ENCODE data around the gene SLX1B.
"Not testable (repeated sequence)": the region's sequence is repeated elsewhere in the genome, so short reads cannot be mapped to it uniquely, and the experiment has no call there.

SLX1B gene

DNA sequence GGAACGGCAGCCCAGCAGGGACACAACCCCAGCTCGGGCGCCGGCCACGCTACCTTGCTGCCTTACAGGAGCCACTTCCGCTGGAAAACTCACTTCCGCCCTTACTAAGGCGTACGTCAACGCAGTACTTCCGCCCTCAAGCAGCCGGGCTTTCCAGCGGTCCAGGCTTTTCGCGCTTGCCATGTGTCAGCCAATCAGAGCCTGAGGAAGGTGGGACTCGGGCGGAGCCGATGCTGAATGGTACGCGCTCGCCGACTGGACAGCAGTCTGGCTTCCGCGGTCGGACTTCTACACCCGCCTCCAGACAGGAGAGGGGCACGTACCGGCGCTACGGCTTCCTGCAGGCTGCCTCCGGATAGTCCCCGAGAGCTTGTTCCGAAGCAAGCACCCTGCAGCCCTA lies at the start of gene SLX1B, which contains the start of gene BOLA2:
Gene SLX1B, plus strand, starts transcription at position 265 of the 400 bp plus-strand sequence.
Gene BOLA2, minus strand, starts transcription at position 83 of the 400 bp plus-strand sequence. CDS start 98 bp downstream, outside the sequence.
- not testable (repeated sequence) for H3K36me3 ChIP-seq (ENCODE audit: insufficient read depth); H3K79me2 ChIP-seq (ENCODE audit: insufficient read depth, low read depth); H3K27ac ChIP-seq; H3K4me2 ChIP-seq; H2AFZ ChIP-seq (ENCODE audit: low read depth); H3K4me3 ChIP-seq (IDR thresholded peaks at IDR 0.05; ENCODE audit: insufficient read depth, low read depth, low read length); H3K4me1 ChIP-seq (ENCODE audit: low read depth, poor library complexity, severe bottlenecking); H3K27me3 ChIP-seq (ENCODE audit: insufficient read depth, low read depth); H4K20me1 ChIP-seq (ENCODE audit: insufficient read depth); H3K9ac ChIP-seq

DNA sequence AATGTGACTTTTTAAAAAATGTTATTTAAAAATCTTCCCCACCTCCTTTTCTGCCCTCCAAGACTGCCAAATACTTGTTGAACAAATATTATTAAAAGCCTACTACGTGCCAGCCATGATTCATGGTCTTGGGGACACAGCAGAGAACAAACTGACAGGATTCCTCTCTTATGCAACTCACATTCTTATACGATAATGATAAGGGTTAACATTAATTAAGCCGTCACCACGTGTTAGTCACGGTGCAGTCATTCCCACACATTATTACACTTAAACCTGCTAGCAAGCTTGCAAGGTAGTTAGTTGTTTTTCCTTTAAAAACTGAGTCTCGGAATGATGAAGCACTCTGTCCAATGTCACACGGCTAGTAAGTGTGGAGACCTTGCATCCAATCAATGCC lies 49.1 kb upstream of the SLX1B start:
- not testable (repeated sequence) for H3K79me2 ChIP-seq (ENCODE audit: insufficient read depth, low read depth); H3K36me3 ChIP-seq (ENCODE audit: insufficient read depth); H2AFZ ChIP-seq (ENCODE audit: low read depth); H4K20me1 ChIP-seq (ENCODE audit: insufficient read depth); H3K4me3 ChIP-seq (IDR thresholded peaks at IDR 0.05; ENCODE audit: insufficient read depth, low read depth, low read length); H3K27ac ChIP-seq; H3K27me3 ChIP-seq (ENCODE audit: insufficient read depth, low read depth); H3K9ac ChIP-seq; H3K4me2 ChIP-seq
- peaks cover 11% of the 10 kb centered on the region for H3K4me1 ChIP-seq (ENCODE audit: low read depth, poor library complexity, severe bottlenecking)

DNA sequence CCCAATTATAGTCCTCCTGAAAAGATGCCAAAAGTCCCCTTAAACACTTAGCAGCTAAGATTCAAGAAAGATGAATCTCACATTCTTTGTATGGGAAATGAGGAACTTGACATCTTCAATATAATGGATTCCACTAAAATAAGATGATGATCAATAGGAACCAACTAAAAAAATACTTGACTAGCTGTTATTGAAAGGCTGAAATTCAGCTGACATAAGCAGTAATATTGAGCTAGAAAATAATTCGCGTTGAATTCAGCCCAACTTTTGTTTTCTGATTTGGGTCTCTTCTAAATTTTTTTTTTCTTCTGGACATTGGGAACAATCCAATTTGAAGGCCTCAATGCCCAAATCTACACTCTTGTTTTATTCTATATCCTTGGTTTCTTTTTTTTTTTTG lies 30.7 kb upstream of the SLX1B start:
- H2AFZ ChIP-seq (ENCODE audit: low read depth); H3K27ac ChIP-seq; H3K36me3 ChIP-seq (ENCODE audit: insufficient read depth); H3K4me1 ChIP-seq (ENCODE audit: low read depth, poor library complexity, severe bottlenecking); H3K79me2 ChIP-seq (ENCODE audit: insufficient read depth, low read depth); H3K9ac ChIP-seq; H3K4me2 ChIP-seq; H4K20me1 ChIP-seq (ENCODE audit: insufficient read depth); H3K27me3 ChIP-seq (ENCODE audit: insufficient read depth, low read depth); H3K4me3 ChIP-seq (IDR thresholded peaks at IDR 0.05; ENCODE audit: insufficient read depth, low read depth, low read length): not testable (repeated sequence)

DNA sequence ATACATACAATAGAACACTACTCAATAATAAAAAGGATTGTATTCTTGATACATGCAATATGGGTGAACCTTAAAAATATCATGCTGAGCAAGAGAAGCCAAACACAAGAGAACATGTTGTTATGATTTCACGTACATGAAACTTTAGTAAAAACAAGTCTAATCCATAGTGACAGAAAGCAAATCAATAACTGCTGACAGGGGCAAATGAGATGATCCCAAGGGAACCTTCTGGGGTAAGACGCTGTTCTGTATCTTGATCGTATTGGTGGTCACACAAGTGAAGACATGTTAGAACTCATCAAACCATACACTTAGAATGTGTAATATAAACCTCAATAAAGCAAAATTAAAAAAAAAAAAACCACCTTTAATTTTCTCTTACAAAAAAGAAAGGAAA lies 28.9 kb upstream of the SLX1B start:
- not testable (repeated sequence) for H3K4me2 ChIP-seq; H4K20me1 ChIP-seq (ENCODE audit: insufficient read depth); H3K9ac ChIP-seq; H3K27ac ChIP-seq; H3K4me1 ChIP-seq (ENCODE audit: low read depth, poor library complexity, severe bottlenecking); H3K27me3 ChIP-seq (ENCODE audit: insufficient read depth, low read depth); H3K4me3 ChIP-seq (IDR thresholded peaks at IDR 0.05; ENCODE audit: insufficient read depth, low read depth, low read length); H3K36me3 ChIP-seq (ENCODE audit: insufficient read depth); H3K79me2 ChIP-seq (ENCODE audit: insufficient read depth, low read depth); H2AFZ ChIP-seq (ENCODE audit: low read depth)

DNA sequence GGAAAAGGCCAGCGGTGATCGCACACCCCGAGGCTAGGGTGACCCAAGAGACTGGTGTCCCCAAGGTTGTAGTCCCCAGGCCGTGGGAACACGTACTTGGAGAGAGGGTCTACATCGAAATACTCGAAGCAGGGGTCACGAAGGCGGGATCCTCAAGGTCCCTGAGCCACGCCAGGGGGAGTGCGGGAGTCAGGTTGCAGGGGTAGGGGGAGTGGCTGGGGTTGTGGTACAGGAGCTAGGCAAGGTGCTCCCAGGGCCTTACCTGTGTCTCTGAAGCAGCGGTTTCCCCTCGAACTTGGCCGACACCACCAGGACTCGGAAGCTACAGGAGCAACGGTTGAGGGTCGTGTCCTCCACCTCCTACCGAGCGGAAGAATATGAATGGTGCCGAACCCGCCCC lies 579 bp upstream of the SLX1B start:
- not testable (repeated sequence) for H2AFZ ChIP-seq (ENCODE audit: low read depth); H3K4me3 ChIP-seq (IDR thresholded peaks at IDR 0.05; ENCODE audit: insufficient read depth, low read depth, low read length); H3K27me3 ChIP-seq (ENCODE audit: insufficient read depth, low read depth); H4K20me1 ChIP-seq (ENCODE audit: insufficient read depth); H3K4me2 ChIP-seq; H3K4me1 ChIP-seq (ENCODE audit: low read depth, poor library complexity, severe bottlenecking); H3K79me2 ChIP-seq (ENCODE audit: insufficient read depth, low read depth); H3K36me3 ChIP-seq (ENCODE audit: insufficient read depth); H3K27ac ChIP-seq; H3K9ac ChIP-seq

DNA sequence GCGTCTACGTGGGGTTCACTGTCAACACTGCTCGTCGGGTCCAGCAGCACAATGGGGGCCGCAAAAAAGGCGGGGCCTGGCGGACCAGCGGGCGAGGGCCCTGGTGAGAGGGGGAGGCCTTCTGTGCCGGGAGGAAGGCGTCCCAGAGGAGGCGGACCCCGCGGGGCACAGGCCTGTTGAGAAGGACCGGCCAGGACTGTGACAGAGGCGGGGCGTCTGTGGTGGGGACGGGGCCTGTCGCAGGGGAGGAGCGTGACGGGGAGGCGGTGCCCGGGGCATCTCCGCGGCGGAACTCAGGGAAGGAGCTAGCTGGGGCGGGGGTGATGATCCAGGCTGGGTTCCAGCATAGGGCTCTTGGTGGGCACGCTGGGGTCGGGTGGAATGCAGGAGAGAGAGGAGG lies 495 bp downstream of the SLX1B start:
- not testable (repeated sequence) for H2AFZ ChIP-seq (ENCODE audit: low read depth); H3K4me3 ChIP-seq (IDR thresholded peaks at IDR 0.05; ENCODE audit: insufficient read depth, low read depth, low read length); H3K4me2 ChIP-seq; H3K27me3 ChIP-seq (ENCODE audit: insufficient read depth, low read depth); H3K4me1 ChIP-seq (ENCODE audit: low read depth, poor library complexity, severe bottlenecking); H3K9ac ChIP-seq; H3K36me3 ChIP-seq (ENCODE audit: insufficient read depth); H3K79me2 ChIP-seq (ENCODE audit: insufficient read depth, low read depth); H3K27ac ChIP-seq; H4K20me1 ChIP-seq (ENCODE audit: insufficient read depth)

DNA sequence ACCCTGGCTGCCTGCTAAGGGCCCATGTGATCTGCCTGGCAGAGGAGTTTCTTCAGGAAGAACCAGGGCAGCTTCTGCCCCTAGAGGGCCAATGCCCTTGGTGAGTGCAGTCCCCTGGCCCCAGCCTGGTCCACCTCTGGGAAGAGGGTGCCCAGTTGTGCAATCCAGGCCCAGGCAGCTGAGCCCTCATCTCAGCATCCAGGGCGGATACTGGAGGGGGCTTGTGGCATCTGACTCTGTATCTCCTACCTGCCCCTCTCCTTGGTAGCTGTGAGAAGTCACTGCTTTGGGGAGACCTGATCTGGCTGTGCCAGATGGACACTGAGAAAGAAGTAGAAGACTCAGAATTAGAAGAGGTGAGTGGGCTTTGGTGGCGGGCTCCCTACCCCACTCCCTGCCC lies 3.3 kb downstream of the SLX1B start:
- H3K4me1 ChIP-seq (ENCODE audit: low read depth, poor library complexity, severe bottlenecking); H3K79me2 ChIP-seq (ENCODE audit: insufficient read depth, low read depth); H3K4me2 ChIP-seq; H3K36me3 ChIP-seq (ENCODE audit: insufficient read depth); H3K4me3 ChIP-seq (IDR thresholded peaks at IDR 0.05; ENCODE audit: insufficient read depth, low read depth, low read length); H2AFZ ChIP-seq (ENCODE audit: low read depth); H4K20me1 ChIP-seq (ENCODE audit: insufficient read depth); H3K27ac ChIP-seq; H3K9ac ChIP-seq; H3K27me3 ChIP-seq (ENCODE audit: insufficient read depth, low read depth): not testable (repeated sequence)

DNA sequence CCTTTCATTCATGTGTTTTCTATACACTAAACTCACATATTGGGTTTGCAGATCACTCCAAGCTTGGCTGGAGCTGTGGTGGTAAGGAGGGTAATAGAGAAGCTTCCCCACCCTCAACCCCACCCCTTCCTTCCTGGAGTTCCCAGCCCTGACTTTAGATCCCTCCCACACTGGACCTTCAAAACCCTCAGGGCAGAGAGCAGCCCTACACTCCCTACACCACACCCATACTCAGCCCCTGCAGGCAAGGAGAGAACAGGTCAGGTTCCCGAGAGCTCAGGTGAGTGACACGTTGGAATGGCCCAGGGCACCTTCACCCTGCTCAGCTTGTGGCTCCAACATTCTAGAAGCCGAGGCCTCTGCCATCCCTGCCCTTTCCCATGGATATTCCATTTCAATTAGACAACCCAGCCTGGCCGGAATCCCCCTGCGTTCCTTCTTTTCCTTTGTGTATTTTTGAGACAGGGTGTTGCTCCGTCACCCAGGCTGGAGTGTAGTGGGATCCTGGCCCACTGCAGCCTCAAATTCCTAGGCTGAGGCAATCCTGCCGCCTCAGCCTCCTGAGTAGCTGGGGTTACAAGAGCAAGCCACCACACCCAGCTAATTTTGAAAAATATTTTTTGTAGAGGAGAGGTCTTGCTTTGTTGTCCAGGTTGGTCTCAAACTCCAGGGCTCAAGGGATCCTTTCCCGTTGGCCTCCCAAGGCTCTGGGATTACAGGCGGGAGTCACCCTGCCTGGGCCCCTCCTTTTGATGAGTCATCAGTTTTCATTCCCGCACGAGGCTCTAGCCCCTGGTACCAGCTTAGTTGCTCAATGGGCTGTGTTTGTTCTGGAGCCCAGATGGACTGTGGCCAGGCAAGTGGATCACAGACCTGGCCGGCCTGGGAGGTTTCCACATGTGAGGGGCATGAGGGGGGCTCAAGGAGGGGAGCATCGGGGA lies 5.6 kb downstream of the SLX1B start, which contains the start of gene SULT1A4:
Gene SULT1A4, plus strand, starts transcription at position 208 of the 941 bp plus-strand sequence. CDS start 1,473 bp downstream, outside the sequence.
- H3K9ac ChIP-seq; H2AFZ ChIP-seq (ENCODE audit: low read depth); H3K4me1 ChIP-seq (ENCODE audit: low read depth, poor library complexity, severe bottlenecking): not testable (repeated sequence)

DNA sequence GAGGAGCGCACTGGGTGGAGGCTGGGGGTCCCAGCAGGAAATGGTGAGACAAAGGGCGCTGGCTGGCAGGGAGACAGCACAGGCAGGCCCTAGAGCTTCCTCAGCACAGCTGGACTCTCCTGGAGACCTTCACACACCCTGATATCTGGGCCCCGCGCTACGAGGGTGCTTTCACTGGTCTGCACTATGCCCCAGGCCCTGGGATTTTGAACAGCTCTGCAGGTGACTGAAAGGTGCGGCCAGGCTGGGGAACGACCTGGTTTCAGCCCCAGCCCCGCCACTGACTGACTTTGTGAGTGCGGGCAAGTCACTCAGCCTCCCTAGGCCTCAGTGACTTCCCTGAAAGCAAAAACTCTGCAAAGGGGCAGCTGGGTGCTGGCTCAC lies 6.3 kb downstream of the SLX1B start:
- not testable (repeated sequence) for H3K27me3 ChIP-seq (ENCODE audit: insufficient read depth, low read depth); H3K9ac ChIP-seq; H3K27ac ChIP-seq; H3K4me1 ChIP-seq (ENCODE audit: low read depth, poor library complexity, severe bottlenecking); H3K79me2 ChIP-seq (ENCODE audit: insufficient read depth, low read depth); H2AFZ ChIP-seq (ENCODE audit: low read depth); H3K4me3 ChIP-seq (IDR thresholded peaks at IDR 0.05; ENCODE audit: insufficient read depth, low read depth, low read length); H4K20me1 ChIP-seq (ENCODE audit: insufficient read depth); H3K36me3 ChIP-seq (ENCODE audit: insufficient read depth); H3K4me2 ChIP-seq

More for the DNA sequence above, 5.6 kb downstream of the SLX1B start, which contains the start of gene SULT1A4:
- not testable (repeated sequence) for H3K79me2 ChIP-seq (ENCODE audit: insufficient read depth, low read depth); H3K4me3 ChIP-seq (IDR thresholded peaks at IDR 0.05; ENCODE audit: insufficient read depth, low read depth, low read length); H3K27ac ChIP-seq; H3K36me3 ChIP-seq (ENCODE audit: insufficient read depth); H3K4me2 ChIP-seq; H3K27me3 ChIP-seq (ENCODE audit: insufficient read depth, low read depth); H4K20me1 ChIP-seq (ENCODE audit: insufficient read depth)

DNA sequence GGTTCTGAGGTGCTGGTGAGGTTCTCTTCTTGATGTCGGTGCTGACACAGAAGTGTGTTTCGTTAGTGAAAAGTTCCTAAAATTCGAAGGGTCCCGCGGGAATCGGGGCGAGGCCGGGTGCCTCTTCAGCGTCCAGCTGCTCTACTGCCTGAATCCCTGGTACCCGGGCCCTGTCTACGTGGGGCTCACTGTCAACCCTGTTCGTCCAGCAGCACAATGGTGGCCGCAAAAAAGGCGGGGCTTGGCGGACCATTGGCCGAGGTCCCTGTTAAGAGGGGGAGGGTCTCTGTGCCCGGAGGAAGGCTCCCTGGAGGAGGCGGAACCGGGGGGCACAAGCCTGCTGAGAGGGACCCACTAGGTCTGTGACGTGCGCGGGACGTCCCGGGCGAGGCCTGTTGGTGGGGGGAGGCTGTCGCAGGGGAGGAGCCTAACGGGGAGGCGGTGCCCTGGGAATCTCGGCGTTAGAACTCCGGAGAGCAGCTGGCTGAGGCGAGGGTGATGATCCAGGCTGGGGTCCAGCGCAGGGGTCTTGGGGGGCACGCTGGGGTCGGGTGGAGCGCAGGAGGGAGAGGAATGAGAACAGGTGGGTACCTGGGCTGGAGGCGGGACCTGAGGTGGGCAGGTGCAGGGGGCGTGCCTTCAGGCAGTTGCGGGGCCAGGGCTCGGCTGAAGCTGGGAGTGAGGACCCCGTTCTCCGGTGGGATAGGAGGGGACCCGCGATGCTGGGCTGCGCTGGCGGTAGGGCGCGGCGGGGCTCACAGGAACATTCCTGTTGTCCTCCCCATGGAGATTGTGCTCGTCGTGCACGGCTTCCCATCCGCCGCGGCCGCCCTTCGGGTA lies 11.9 kb downstream of the SLX1B start:
- H2AFZ ChIP-seq (ENCODE audit: low read depth); H3K79me2 ChIP-seq (ENCODE audit: insufficient read depth, low read depth); H3K4me3 ChIP-seq (IDR thresholded peaks at IDR 0.05; ENCODE audit: insufficient read depth, low read depth, low read length); H3K27ac ChIP-seq; H3K27me3 ChIP-seq (ENCODE audit: insufficient read depth, low read depth); H3K36me3 ChIP-seq (ENCODE audit: insufficient read depth); H3K4me2 ChIP-seq; H3K9ac ChIP-seq; H4K20me1 ChIP-seq (ENCODE audit: insufficient read depth); H3K4me1 ChIP-seq (ENCODE audit: low read depth, poor library complexity, severe bottlenecking): not testable (repeated sequence)

All from KMS-11 (cell line).